H1 (cell line): Measurements from ENCODE around the gene LRIT2. TPM values are rescaled to one million over a fixed set of nuclear protein-coding genes. Genes with fewer than 3 reads are reported as not detected.

ENCODE experiments used
- ATF2 ChIP-seq: IDR thresholded peaks from 2 replicates; pipeline ENCODE4 v1.6.1; 2012; ENCODE audit warnings: low read length, inconsistent platforms
- polyA plus RNA-seq, 7 experiments: library from polyadenylated mRNA; depleted of rRNA in 3 of 7; stranded (reverse) in 5 of 7; unstranded in 2 of 7; fragments of >200 nt in 5 of 7; fragments of 200-250 nt in 2 of 7; gene quantifications; 1 replicate in 5 of 7; 2 replicates in 1 of 7; 4 replicates in 1 of 7; pipeline versions ENCODE4 v1.2.1 to v1.2.3, GENCODE V29; 2011 to 2013; ENCODE audit warnings: missing spikeins in 2 of 7, mixed read lengths in 2 of 7
- total RNA-seq: library from RNA; stranded (reverse); fragmentation: NEBNext Ultra II Directional; extraction: Animal tissue kit (Norgen Biotek cat#: 25700); gene quantifications from 2 replicates; pipeline ENCODE4 v1.2.1, GENCODE V29; 2021

The LRIT2 gene
- total and polyA plus RNA-seq, 2 of the 8 experiments (the other 6 are each of a cell fraction or from before 2014, with no cell fraction given) = not detected

DNA sequence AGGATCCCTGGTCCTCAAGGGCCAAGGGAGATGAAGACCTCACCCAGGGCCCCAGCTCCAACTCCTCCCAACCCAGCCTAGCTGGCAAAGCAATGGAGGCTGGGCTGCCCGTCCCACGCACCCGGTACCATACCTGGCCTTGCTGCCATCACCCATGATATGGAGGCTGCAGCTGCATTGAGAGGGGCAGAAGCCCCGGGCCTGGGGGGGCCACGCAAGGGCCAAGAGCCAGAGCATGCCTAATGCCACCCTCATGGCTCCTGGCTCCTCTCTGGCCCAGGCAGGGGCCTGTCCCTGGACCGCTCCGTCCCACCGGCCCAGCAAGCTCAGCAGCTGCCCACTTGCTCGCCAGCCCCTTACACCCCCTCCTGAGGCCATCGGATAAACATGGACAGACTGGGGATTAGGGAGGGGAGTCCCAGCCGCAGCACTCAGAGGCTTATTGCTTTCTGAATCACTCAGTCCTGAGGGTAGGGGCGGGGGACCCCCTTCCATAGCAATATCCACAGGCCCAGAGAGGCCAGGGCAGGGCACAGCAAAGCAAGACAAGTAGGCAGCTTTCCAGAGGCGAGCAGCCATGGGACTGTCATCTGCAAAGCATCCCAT is 15.9 kb upstream of the LRIT2 start, which contains the start of gene LRIT1 (continued):
- no peak for TF ChIP-seq ATF2
